ENCODE results near the gene TRIM32.

The TRIM32 gene

DNA sequence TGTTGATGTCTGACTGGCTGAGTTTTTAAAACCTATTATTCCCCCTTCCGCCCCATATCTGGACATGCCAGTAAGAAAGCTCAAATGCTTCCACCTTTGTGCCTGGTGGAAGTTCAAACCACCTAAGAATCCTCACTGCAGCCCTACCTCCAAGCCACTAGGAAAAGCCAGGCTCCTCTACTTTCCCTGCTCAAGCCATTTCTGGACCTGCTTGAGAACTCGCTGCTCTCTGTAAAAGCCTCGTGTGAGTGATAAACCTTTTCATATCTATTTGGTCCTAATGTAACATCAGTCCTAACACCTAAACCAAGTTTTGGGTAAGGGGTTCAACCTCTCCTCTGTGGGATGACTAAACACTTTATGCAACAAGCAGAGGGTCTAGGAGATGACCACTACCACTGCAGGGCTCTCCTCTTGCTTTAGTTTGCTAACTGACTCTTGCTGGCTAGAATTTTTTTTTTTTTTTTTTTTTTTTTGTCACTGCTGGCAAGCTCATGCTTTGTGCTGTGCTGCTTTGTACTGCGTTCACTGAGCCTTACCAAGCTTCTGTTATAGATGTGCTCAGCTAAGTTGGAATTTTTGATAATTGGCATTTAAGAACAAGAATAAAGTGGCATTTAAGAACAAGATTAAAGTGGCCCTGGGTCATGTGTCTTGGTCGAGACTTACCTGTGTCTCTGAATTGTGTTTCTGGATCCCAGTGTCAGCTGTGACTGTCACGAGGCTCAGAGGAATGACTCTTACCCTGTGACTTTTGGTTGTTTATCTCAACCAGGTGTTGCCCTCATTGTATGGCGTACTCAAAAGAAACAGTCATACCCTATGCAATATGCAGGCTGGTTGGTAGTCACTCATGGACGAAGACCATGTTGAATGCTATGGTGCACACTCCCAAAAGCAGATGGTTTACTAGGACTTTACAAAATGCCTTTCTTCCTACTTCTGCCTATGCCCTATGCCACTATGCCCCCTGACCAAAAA is 19.5 kb downstream of the TRIM32 start:
- DNase-seq (ENCODE audit: low spot score) = no peak

DNA sequence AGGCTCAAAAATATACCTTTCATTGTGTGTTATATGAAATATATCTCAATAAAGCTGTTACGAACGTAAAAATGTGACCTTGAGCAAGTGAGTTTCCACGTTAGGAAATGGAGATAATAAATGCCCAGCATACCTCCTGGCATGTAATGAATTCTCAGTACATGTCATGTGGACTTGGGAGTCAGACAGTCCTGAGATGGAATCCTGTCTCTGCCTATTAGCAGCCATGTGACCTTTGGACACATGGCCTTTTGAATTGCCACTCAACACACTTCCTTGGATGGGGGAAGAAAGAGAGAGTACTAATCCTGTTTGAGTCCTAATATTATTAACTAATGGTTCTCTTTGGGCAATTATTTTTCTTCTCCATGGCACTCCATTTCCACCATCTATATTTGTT is 25.7 kb downstream of the TRIM32 start:
- no peak for DNase-seq (ENCODE audit: low spot score)

DNA sequence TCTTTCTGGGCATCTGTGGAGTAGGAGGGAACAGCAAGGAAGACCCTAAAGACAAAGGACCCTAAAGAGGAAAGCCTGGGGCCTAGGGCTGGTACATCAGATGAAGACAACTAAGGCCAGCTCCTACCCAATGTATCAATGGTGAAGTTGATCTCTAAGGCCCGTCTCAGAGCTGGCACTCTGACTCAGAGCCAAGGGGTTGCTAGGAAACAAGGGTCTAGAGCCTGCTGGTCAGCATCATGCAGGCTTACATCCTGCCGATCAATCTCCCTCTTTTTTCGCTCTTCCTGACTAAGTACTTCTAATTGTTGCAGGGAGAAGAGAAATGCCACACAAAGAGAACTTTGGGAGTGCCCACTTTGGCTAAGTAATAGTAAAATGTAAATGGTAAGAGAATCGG is 26.2 kb downstream of the TRIM32 start:
- no peak for DNase-seq (ENCODE audit: low spot score)

DNA sequence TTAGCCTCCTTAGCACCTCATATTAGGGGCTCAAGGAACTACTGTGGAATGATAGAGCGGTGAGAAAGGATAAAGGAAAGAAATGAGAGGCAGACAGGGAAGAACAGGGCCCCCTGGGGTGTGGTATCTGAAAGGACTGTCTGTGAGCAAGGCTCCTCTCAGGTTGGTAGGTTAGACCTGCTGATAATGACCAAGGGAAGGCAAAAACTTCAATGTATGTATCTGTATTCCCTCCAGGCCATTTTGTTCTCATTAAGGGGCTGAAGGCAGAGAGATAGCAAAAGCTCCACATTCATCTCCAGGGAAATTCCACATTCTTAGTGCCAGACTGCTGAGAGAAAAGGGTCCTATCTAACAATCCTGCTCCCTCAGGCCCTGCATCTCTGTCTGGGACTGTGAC is 28.6 kb downstream of the TRIM32 start:
- no peak for DNase-seq (ENCODE audit: low spot score)

DNA sequence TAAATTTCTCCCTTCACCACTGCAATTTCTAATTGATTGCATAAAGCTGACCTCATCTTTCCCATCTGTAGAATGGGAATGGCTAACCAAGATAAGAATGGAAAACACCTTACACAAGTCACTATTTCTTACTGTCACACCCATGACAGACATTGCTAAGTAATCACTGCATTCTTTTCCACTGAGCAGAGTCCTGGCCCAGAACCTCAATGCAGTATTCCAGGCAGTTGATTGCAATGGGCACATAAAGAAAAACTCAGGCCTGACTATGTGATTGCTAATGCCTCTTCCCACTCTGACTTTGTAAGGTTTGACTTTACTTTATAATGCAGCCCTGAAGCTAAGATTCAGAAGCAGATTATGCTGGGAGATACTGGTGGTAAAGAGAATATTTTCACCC is 29.3 kb downstream of the TRIM32 start:
- no peak for DNase-seq (ENCODE audit: low spot score)

DNA sequence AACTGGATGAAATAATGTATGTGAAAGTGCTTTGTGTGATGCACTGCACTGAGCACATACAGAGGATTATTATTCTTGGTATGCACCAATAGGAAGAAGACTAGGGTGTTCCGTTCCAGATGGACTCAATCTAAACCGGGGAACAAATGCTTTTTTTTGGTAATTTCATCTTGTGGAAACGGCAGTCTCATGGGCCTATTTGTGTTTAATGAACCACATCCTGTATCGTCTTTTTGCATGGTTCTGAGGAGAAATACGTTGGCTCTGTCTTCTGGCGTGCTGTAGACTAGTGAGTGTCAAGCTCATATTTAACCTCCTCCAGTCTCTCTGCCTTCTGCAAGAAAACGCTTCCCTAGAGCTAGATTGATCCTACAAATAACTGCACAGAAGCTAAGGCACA is 30.0 kb downstream of the TRIM32 start:
- DNase-seq (ENCODE audit: low spot score) = no peak

DNA sequence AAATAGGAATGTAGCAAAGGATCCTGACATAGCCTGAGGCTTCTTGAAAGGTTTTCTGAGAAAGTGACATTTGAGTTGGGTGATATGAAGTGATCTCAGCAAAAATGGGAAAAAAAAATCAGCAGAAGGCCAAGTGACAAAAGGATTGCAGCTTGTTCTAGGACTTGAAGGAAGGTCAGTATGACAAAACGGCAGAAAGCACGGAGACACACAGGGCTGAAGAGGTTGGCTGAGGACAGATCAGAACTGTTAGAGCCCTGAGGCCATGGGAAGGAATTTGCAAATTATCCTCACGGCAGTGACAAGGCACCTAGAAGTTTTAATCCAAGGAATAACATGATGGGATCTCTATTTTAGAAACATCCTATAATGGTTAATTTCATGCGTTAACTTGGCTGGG is 31.0 kb downstream of the TRIM32 start:
- no peak for DNase-seq (ENCODE audit: low spot score)

DNA sequence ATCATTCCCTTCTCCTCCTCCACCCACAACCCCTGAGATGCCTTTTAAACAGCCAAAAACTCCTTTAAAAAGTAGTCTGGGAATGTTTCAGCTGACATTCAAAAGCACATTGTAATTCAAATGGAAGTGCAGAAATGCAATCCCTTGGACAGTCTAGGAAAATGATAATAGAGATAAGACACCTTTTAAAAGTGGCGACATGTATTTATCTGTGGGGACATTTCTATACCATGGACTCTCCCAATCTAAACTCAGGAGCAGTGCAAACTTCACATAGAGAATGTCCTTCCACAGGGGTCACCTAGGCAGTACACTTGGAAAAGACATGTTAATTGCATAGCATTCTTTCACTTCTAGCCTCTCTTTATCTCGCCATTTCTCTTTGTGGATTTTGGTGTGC is 33.0 kb downstream of the TRIM32 start:
- no peak for DNase-seq (ENCODE audit: low spot score)

DNA sequence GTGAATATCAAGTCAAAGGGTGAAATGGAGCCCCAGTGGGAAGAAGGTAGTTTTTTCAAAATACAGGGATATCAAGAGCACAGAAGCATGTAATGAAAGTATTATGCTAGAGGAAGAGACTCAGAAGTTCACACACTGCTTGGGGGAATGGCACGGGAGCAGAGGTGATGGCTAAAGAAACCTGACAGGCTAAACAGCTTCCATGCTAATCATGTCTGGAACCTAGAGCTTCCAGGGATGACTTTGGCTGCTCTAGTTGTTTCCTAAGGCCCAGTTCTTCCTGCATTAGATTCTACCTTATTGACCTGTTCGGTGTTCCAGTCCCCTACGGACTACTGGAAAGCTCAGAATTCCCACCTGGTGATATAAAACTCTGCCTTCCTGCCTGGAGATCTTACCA is 34.3 kb downstream of the TRIM32 start:
- no peak for DNase-seq (ENCODE audit: low spot score)

DNA sequence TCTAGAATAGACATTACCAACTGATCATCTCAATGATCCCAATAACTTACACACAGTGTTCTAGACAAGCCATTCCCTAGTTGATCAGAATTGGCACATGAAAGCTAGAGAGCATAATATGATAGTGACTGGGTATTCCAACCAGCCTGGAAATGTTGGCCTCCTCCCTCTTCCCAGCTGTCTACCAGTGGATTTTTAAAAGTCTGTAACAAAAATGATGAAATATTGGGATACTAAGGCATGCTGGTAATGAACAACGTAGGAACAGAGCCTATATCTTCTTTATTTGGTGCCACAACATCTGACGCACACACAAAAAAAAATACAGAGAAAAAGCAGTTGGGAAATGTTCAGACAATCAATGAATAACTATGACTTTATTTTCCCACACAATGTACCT is 34.8 kb downstream of the TRIM32 start:
- DNase-seq (ENCODE audit: low spot score) = no peak

DNA sequence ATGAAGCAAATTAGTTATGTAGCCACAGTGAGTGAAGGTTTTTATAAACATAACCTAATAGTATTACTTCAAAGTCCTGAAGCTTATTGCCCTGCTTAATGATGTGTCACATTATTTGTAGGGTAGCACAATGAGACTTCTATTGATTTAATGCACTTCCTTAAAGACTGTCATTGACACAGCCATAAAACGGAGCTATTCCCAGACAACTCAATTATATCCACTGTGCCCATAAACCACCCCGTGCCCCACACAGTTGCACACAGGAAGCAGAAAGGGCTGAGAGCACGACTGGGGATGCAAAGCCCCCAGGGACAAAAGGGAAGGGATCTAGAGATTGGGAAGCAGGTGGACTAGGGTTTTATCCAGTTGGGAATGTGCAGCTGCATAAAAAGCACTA is 37.0 kb downstream of the TRIM32 start:
- DNase-seq (ENCODE audit: low spot score) = no peak

DNA sequence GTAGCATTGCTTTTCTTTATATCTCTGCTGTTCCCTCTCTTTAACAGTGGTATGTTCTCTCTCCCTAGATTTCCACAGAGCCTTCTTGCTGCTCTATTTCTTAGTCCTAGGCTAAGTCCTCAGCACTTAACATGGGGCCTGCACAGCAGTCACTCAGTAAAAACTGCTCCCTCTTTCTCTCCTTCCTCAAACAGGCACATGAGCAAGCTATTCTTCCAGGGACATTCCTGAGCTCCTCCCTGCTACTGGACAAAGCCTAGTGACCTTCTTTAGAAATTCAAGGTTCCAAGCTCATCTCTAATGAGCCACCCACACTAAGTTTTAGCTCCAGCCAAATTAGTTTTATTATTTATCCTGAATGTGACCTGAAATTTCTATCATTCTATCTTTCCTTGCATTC is 39.5 kb downstream of the TRIM32 start:
- no peak for DNase-seq (ENCODE audit: low spot score)

DNA sequence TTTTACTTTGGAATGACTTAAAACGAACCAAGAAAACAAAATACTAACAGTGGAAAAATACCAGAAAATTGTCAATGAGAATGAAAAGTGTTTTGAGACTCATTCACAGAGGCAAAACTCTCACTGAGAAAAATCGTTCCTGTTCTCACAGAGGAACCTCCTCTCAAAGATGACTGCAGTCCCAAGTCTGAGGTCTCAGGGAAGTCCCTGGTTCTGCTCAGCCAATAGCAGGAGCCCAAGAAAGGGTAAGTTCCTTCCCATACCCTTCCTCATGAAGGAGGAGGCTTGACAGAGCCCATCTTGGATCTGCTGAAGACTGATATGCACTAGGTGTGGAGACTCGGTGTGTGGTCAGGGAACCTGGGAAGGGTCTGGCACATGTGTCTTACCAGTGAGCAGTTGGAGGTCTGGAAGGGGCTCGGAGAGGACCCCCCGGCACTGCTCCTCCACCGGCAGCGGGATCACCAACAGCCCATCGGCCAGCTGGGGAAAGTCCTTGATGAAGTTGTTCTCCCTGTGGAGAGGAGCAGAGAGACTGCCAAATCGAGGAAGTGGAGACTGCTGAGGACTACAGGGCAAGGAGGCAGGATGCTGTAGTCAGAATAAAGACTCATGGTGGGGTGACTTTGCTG is 46.0 kb downstream of the TRIM32 start:
- DNase-seq (ENCODE audit: low spot score) = no peak

DNA sequence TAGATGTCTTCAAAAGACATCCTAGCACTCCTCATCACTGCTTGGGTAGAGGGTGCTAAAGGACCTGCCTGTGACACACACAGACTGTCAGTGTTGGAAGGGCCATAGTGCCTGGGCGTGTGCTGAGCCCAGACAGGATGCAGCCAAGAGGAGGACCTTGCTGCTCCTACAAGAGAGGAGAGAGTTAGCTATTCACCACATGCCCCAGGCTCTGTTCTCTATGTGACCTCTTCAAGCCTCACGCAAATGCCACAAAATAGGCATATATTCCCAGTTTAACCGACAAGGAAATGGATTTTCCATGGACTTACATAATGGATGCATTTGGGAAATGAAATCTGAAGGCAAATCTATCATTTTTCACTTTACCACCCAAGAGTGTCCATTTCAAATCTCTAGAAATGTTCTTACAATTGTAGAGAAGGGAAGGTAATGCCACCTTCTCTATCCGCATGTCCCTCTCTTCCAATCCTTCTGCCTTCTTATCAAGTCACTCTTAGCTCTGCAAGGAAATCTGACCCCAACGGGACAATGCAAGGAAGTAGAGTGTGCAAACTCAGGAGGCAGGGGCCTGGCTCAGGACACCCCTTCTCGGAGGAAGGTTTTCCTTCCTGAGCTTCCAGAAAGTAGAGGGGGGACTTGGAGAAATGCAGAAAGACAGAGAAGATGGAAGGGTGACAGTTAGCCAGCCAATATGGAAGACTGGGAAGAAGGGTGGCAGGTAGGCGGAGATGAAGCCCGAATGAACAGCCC is 49.5 kb downstream of the TRIM32 start:
- no peak for DNase-seq (ENCODE audit: low spot score)

DNA sequence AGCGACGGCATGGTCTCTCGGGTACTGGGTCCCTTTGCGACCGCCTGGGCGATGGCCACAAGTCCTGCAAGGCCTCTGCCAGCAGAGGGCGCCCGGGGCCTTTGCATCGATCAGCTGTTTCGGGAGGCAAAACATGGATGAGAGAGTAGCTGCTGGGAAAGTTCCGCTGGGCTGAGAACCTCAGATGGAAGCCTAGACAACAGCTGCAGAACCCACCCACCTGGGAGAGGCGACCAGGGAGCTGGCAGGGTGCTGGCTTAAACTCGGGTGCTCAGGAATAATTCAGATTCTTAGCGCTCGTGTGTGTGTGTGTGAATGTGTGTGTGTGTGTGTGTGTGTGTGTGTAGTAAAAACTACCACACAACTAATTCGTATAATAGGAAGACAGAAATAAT is 50.0 kb downstream of the TRIM32 start:
- peak; percentile 86 for DNase-seq (ENCODE audit: low spot score)

DNA sequence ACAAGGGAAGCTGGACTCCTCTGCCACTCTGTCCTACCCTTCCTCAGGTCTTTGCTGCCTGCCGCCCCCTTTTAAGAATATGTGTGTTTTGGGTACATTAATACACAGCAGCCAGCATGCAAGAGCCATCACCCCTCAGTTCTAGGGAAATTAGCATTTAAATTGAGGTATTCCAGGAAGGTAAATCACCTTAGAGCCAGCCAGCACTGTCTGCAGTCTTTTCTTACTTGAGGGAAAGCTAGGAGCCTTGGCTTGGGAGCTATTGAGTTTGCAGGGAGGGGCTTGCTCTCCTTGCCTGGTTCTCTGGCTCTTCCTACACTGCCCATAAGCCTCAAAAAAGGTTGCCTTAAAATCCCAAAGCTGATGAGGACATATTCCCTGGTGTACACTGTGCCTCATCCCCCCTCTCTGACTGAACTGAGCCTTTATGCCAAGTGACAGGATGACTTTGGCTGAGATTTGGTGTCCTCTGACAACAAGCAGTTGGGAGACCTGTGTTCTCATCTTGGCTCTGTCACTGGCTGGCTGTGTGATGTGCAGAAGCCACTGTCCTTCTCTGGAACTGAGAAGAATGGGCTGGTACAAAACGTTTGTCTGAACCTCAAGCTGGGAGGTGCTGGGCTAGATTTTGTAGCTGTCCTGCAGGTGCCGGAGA is 54.1 kb downstream of the TRIM32 start:
- no peak for DNase-seq (ENCODE audit: low spot score)

DNA sequence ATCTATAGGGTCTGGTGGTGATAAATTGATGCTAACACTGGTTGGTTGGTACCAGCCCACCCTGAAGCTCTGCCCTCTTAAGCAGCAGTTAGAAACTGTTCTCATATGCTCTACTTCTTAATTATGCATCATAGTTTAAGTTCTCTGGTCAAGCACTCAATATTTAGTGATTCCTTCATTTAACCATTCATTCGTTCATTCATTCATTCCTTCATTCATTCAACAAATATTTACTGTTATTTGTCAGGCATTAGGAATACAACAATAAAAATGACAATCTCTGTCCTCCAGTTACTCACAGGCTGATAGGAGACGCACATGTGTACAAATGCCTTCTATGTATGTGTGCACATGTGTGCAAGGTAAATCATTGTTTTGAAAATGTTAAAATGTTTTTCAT is 54.6 kb downstream of the TRIM32 start:
- no peak for DNase-seq (ENCODE audit: low spot score)

DNA sequence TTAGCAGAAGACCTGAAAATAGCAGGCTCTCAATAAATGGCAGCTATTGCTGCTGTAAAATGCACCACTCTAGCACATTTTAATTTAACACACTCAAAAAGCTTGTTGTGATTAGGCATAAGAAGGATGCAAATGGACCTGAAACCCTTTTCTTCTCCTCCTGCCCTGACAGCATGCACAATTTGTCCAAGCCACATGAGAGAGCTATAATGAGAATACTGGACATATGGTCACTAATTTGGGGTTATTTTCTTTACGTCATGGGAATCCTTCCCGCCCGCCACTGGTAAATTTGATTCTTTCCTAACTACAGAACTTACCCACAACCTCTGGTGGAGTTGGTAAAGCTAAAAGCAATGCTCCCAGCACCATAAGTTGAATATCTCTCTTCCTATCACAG is 62.1 kb downstream of the TRIM32 start:
- DNase-seq (ENCODE audit: low spot score) = no peak

DNA sequence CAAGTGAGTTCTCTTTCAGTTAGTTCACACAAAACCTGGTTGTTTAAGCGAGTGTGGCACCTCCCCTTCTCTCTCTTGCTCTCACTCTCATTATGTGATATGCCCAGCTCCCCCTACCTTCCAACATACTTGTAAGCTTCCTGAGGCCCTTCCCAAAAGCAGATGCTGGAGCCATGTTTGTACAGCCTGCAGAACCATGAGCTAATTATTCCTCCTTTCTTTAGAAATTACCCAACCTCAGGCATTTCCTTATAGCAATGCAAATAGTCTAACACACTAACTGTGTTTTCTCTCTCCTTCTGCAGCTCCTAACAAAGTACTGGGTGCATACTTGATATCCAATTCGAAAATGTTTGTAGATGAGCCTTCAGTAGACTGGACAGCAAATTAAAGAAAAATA is 62.7 kb downstream of the TRIM32 start:
- DNase-seq (ENCODE audit: low spot score) = no peak

DNA sequence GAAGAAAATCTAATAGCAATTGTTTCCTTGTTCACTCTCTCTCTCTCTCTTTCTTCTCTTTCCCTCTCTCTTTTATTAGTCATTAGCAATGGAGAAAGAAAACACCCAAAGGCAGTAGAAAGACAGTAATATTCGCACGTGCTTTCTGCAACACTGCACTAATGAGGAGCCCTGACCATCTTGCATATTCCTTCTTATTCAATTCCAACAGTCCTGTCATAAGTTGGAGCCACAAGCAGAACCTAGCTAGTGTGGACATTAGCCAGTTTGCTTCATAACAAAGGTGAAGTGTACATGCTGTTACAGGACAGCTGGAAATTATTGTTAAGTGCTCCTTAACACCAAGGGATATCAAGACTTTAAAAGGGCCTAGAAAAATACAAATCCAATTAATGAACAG is 63.4 kb downstream of the TRIM32 start:
- no peak for DNase-seq (ENCODE audit: low spot score)

All from HuH-7 (cell line).